HG03196 (cell line): ENCODE data around the gene MCTP2.

Experiments used
- ATAC-seq: cut with Tn5 transposase; IDR thresholded peaks from one replicate; pipeline ENCODE4 v1.9.1; 2021; ENCODE audit not compliant: unreplicated experiment

Gene MCTP2

GRCh38 chr15:94509259-94509658 is 277.9 kb downstream of the MCTP2 start:
- no peak for ATAC-seq

- no peak for ATAC-seq
These were observed 290.8 kb downstream of the MCTP2 start for GRCh38 chr15:94522125-94522524.

- no peak for ATAC-seq
These were observed 292.5 kb downstream of the MCTP2 start for GRCh38 chr15:94523873-94524272.

- ATAC-seq = no peak
These were observed 293.2 kb downstream of the MCTP2 start for GRCh38 chr15:94524565-94524964.

GRCh38 chr15:94526071-94526689 is 294.8 kb downstream of the MCTP2 start:
- ATAC-seq = no peak

- no peak for ATAC-seq
These were observed 300.9 kb downstream of the MCTP2 start for GRCh38 chr15:94532226-94532625.
